GM23338 (cell line): ENCODE data around the gene SPRY2. TPM values are rescaled to one million over a fixed set of nuclear protein-coding genes. Genes with fewer than 3 reads are reported as not detected.
A peak's percentile ranks its signal among the peaks of the same experiment; 100 is the strongest.

Source experiments
- ATAC-seq: fragments of 200-7000 bp; cut with Tn5 transposase; 3 replicates; pipeline ENCODE4 v1.9.1; 2020
- DNase-seq: peaks from one replicate; pipeline ENCODE4 v3.0.0-alpha.2; 2015; ENCODE audit warnings: low spot score
- H2AFZ ChIP-seq: fragments of 200-600 bp; sonication (generic); 2 replicates; pipeline ENCODE4 v1.8.0; 2016; ENCODE audit warnings: antibody characterized with exemption, mild to moderate bottlenecking, moderate library complexity
- H3F3A ChIP-seq: fragments of 200-600 bp; sonication (generic); replicated peaks from 2 replicates; pipeline ENCODE4 v1.8.0; 2017; ENCODE audit warnings: antibody characterized with exemption, mixed run types, low read depth
- H3K27ac ChIP-seq: fragments of 200-600 bp; sonication (generic); 2 replicates; pipeline ENCODE4 v1.6.1; 2016; ENCODE audit warnings: low read depth
- H3K27me3 ChIP-seq: fragments of 200-600 bp; sonication (generic); 2 replicates; pipeline ENCODE4 v1.8.0; 2016; ENCODE audit warnings: mild to moderate bottlenecking, mixed run types, moderate library complexity; ENCODE audit not compliant: insufficient read depth
- H3K36me3 ChIP-seq: fragments of 200-600 bp; sonication (generic); 2 replicates; pipeline ENCODE4 v1.8.0; 2016; ENCODE audit warnings: mild to moderate bottlenecking; ENCODE audit not compliant: insufficient read depth
- H3K4me1 ChIP-seq: fragments of 200-600 bp; sonication (generic); 2 replicates; pipeline ENCODE4 v1.8.0; 2016; ENCODE audit warnings: mild to moderate bottlenecking, moderate library complexity; ENCODE audit not compliant: insufficient read depth
- H3K4me2 ChIP-seq: fragments of 200-600 bp; sonication (generic); 2 replicates; pipeline ENCODE4 v1.7.1; 2017; ENCODE audit warnings: mixed run types
- H3K4me3 ChIP-seq: fragments of 200-600 bp; sonication (generic); 2 replicates; pipeline ENCODE4 v1.6.1; 2016; ENCODE audit warnings: mixed run types
- H3K79me2 ChIP-seq: fragments of 200-600 bp; sonication (generic); replicated peaks from 2 replicates; pipeline ENCODE4 v1.8.0; 2017; ENCODE audit warnings: mild to moderate bottlenecking; ENCODE audit not compliant: insufficient read depth
- H3K9me2 ChIP-seq: fragments of 200-600 bp; sonication (generic); 2 replicates; pipeline ENCODE4 v1.8.0; 2017; ENCODE audit not compliant: insufficient read depth
- H4K20me1 ChIP-seq: fragments of 200-600 bp; sonication (generic); replicated peaks from 2 replicates; pipeline ENCODE4 v1.8.0; 2017; ENCODE audit warnings: mild to moderate bottlenecking; ENCODE audit not compliant: insufficient read depth
- H3K27ac Mint-ChIP-seq: 2 replicates; pipeline ENCODE4 v1.8.0; 2020; ENCODE audit warnings: inconsistent platforms, mild to moderate bottlenecking, moderate library complexity, mixed read lengths
- H3K27me3 Mint-ChIP-seq: 3 replicates; pipeline ENCODE4 v1.8.0; 2022; ENCODE audit warnings: low read depth, mild to moderate bottlenecking, moderate library complexity, mixed read lengths, inconsistent platforms; ENCODE audit not compliant: insufficient read depth, poor library complexity
- H3K36me3 Mint-ChIP-seq: 3 replicates; pipeline ENCODE4 v1.8.0; 2021; ENCODE audit warnings: low read depth, mild to moderate bottlenecking, inconsistent platforms, moderate library complexity, mixed read lengths
- H3K4me1 Mint-ChIP-seq: 3 replicates; pipeline ENCODE4 v1.8.0; 2020; ENCODE audit warnings: mild to moderate bottlenecking, inconsistent platforms, mixed read lengths
- H3K4me3 Mint-ChIP-seq: 3 replicates; pipeline ENCODE4 v1.8.0; 2021; ENCODE audit warnings: moderate library complexity, mild to moderate bottlenecking, inconsistent platforms, mixed read lengths
- H3K9me3 Mint-ChIP-seq: 3 replicates; pipeline ENCODE4 v1.8.0; 2020; ENCODE audit warnings: moderate library complexity, mild to moderate bottlenecking, inconsistent platforms, mixed read lengths
- CREB1 ChIP-seq: fragments of 250-450 bp; sonication (Bioruptor Pico); IDR thresholded peaks from 2 replicates; pipeline ENCODE4 v1.5.0; 2020; ENCODE audit warnings: low read depth, mild to moderate bottlenecking, moderate library complexity
- EZH2 ChIP-seq: fragments of 200-600 bp; sonication (generic); IDR thresholded peaks from one replicate; pipeline ENCODE4 v1.8.0; 2017; ENCODE audit warnings: antibody characterized with exemption, mild to moderate bottlenecking, low read depth; ENCODE audit not compliant: unreplicated experiment
- EZH2phosphoT487 ChIP-seq: fragments of 200-600 bp; sonication (generic); IDR thresholded peaks from one replicate; pipeline ENCODE4 v1.8.1; 2018; ENCODE audit warnings: antibody characterized with exemption; ENCODE audit not compliant: unreplicated experiment
- ZNF114 ChIP-seq: fragments of 250-450 bp; sonication (Bioruptor Pico); IDR thresholded peaks from 2 replicates; pipeline ENCODE4 v1.5.0; 2020; ENCODE audit warnings: mild to moderate bottlenecking, moderate library complexity
- ZNF331 ChIP-seq: fragments of 250-450 bp; sonication (Bioruptor Pico); IDR thresholded peaks from 2 replicates; pipeline ENCODE4 v1.5.0; 2020; ENCODE audit warnings: low read depth, mild to moderate bottlenecking, moderate library complexity
- polyA plus RNA-seq: library from polyadenylated mRNA; unstranded; fragments of >200 nt; fragmentation: Nextera tagmentation; extraction: Ambion mirVana; gene quantifications from 2 replicates; pipeline ENCODE4 v1.2.1, GENCODE V29; 2016
- total RNA-seq: library from RNA; depleted of rRNA; stranded (reverse); fragments of >200 nt; shearing (Covaris generic); gene quantifications from 2 replicates; pipeline ENCODE4 v1.2.3, GENCODE V29; 2014
- TF ChIP-seq, protein P1 (sequence below): IDR thresholded peaks from one replicate; pipeline ENCODE4 v1.6.1; 2018; ENCODE audit warnings: antibody characterized with exemption; ENCODE audit not compliant: unreplicated experiment
- TF ChIP-seq, protein P2 (sequence below), 2 experiments: fragments of 200-600 bp in 1 of 2; sonication (generic) in 1 of 2; conservative IDR thresholded peaks; 2 replicates each; pipeline versions ENCODE4 v1.5.1 to v1.6.1; 2016 to 2017; ENCODE audit warnings: antibody characterized with exemption in 2 of 2, low read depth in 2 of 2, mild to moderate bottlenecking in 2 of 2, moderate library complexity in 1 of 2

SPRY2 gene
- total and polyA plus RNA-seq, 2 experiments from 2014 or later, result 21.5 to 39.1 TPM

DNA sequence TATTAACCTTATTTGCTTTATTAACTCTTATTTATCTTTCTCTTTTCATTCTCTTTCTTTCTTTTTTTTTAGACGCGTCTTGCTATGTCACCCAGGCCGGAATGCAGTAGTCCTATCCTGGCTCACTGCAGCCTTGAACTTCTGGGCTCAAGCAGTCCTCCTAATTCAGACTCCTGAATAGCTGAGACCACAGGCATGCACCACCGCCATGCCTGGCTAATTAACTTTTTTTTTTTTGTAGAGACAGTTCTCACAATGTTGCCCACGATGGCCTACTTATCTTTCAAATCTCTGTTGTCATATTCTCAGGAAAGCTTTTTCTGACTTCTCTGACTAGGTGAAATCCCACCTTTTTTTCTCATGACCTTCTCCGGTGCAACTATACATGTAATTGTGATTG, 7.8 kb upstream of the SPRY2 start (continued):
- TF ChIP-seq, protein P1, sequence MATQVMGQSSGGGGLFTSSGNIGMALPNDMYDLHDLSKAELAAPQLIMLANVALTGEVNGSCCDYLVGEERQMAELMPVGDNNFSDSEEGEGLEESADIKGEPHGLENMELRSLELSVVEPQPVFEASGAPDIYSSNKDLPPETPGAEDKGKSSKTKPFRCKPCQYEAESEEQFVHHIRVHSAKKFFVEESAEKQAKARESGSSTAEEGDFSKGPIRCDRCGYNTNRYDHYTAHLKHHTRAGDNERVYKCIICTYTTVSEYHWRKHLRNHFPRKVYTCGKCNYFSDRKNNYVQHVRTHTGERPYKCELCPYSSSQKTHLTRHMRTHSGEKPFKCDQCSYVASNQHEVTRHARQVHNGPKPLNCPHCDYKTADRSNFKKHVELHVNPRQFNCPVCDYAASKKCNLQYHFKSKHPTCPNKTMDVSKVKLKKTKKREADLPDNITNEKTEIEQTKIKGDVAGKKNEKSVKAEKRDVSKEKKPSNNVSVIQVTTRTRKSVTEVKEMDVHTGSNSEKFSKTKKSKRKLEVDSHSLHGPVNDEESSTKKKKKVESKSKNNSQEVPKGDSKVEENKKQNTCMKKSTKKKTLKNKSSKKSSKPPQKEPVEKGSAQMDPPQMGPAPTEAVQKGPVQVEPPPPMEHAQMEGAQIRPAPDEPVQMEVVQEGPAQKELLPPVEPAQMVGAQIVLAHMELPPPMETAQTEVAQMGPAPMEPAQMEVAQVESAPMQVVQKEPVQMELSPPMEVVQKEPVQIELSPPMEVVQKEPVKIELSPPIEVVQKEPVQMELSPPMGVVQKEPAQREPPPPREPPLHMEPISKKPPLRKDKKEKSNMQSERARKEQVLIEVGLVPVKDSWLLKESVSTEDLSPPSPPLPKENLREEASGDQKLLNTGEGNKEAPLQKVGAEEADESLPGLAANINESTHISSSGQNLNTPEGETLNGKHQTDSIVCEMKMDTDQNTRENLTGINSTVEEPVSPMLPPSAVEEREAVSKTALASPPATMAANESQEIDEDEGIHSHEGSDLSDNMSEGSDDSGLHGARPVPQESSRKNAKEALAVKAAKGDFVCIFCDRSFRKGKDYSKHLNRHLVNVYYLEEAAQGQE, result no peak
- TF ChIP-seq EZH2phosphoT487 (no peak), EZH2 (no peak), ZNF114 (CRISPR knock-in tag) (no peak)
- TF ChIP-seq, protein P2, sequence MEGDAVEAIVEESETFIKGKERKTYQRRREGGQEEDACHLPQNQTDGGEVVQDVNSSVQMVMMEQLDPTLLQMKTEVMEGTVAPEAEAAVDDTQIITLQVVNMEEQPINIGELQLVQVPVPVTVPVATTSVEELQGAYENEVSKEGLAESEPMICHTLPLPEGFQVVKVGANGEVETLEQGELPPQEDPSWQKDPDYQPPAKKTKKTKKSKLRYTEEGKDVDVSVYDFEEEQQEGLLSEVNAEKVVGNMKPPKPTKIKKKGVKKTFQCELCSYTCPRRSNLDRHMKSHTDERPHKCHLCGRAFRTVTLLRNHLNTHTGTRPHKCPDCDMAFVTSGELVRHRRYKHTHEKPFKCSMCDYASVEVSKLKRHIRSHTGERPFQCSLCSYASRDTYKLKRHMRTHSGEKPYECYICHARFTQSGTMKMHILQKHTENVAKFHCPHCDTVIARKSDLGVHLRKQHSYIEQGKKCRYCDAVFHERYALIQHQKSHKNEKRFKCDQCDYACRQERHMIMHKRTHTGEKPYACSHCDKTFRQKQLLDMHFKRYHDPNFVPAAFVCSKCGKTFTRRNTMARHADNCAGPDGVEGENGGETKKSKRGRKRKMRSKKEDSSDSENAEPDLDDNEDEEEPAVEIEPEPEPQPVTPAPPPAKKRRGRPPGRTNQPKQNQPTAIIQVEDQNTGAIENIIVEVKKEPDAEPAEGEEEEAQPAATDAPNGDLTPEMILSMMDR (conservative IDR thresholded peaks at IDR 0.05; ENCODE audit: low read depth in 2 of 2), result no peak

DNA sequence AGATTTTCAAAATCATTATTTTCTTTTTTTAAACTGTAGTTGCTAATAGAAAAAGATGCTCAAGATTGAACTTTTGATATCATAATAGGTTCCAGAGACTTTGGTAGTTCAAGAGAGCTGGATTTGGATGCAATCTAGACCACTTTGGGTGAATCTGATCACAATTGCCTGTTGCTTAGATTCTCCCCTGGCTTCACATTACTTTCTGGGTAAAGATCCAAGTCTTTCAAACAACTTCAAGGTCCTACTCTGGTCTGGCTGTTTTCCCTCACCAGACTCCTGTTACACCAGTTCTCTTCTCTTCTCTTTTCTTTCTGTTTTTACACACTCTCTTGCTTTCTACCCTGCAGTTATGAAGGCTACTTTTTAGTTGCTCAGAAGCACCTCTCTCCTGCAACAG, 7.4 kb upstream of the SPRY2 start:
- Histone ChIP-seq H3K4me1 (peaks cover 22% of the 10 kb centered on the region), H3K27ac (no peak overlapping the region), H3K79me2 (no peaks in the 10 kb centered on the region), H4K20me1 (no peaks in the 10 kb centered on the region), H2AFZ (peak overlapping the region; percentile 45; the same call in 1 of the 2 replicates), H3K4me3 (no peak overlapping the region), H3K27me3 (peaks cover 7% of the 10 kb centered on the region; the same call in 1 of the 2 replicates), H3K36me3 (no peaks in the 10 kb centered on the region), H3K9me2 (no peaks in the 10 kb centered on the region), H3F3A (0 out of 2 replicates have a peak, but pooled peaks cover 3% of the 10 kb centered on the region), H3K4me2 (no peak overlapping the region)
- TF ChIP-seq CREB1 (CRISPR knock-in tag), result no peak
- TF ChIP-seq ZNF114 (CRISPR knock-in tag), result no peak
- TF ChIP-seq, protein P1, result no peak
- no peak for TF ChIP-seq ZNF331 (CRISPR knock-in tag)
- no peak for ATAC-seq
- H3K9me3 Mint-ChIP-seq, result peaks cover 3% of the 10 kb centered on the region; the same call in 1 of the 3 replicates
- H3K4me1 Mint-ChIP-seq, result peaks cover 21% of the 10 kb centered on the region
- DNase-seq, result no peak
- H3K27me3 Mint-ChIP-seq, result peaks cover 5% of the 10 kb centered on the region
- no peaks in the 10 kb centered on the region for H3K36me3 Mint-ChIP-seq
- no peak overlapping the region for H3K27ac Mint-ChIP-seq
- no peak overlapping the region for H3K4me3 Mint-ChIP-seq
